Mesothelial cell of epicardium (in vitro differentiated cells): ENCODE data around the gene R3HDM2. TPM values are rescaled to one million over a fixed set of nuclear protein-coding genes. Genes with fewer than 3 reads are reported as not detected.

Experiments used
- DNase-seq, 2 experiments: peaks; one replicate each; pipeline ENCODE4 v3.0.0; 2021; ENCODE audit warnings: low spot score in 2 of 2; ENCODE audit not compliant: unreplicated experiment in 2 of 2
- H3K27ac Mint-ChIP-seq: 2 replicates; pipeline ENCODE4 v1.8.0; 2021; ENCODE audit warnings: mixed read lengths
- H3K27me3 Mint-ChIP-seq: 2 replicates; pipeline ENCODE4 v1.8.0; 2021; ENCODE audit warnings: low read depth, mixed read lengths
- H3K36me3 Mint-ChIP-seq: 2 replicates; pipeline ENCODE4 v1.8.0; 2021; ENCODE audit warnings: mixed read lengths
- H3K4me1 Mint-ChIP-seq: 2 replicates; pipeline ENCODE4 v1.8.0; 2021; ENCODE audit warnings: mixed read lengths
- H3K4me3 Mint-ChIP-seq: 2 replicates; pipeline ENCODE4 v1.8.0; 2021; ENCODE audit warnings: mild to moderate bottlenecking, moderate library complexity, mixed read lengths
- H3K9me3 Mint-ChIP-seq: 2 replicates; pipeline ENCODE4 v1.8.0; 2021; ENCODE audit warnings: mixed read lengths
- total RNA-seq: library from RNA; stranded (reverse); gene quantifications from 3 replicates; pipeline ENCODE4 v1.2.1, GENCODE V29; 2021
- TF ChIP-seq, protein P1 (sequence below): fragments of 200-600 bp; sonication (generic); IDR thresholded peaks from one replicate; pipeline ENCODE4 v1.5.0; 2021; ENCODE audit warnings: antibody characterized with exemption; ENCODE audit not compliant: unreplicated experiment

The R3HDM2 gene
- total RNA-seq, 1 donor from 2014 or later, result 111 TPM

DNA sequence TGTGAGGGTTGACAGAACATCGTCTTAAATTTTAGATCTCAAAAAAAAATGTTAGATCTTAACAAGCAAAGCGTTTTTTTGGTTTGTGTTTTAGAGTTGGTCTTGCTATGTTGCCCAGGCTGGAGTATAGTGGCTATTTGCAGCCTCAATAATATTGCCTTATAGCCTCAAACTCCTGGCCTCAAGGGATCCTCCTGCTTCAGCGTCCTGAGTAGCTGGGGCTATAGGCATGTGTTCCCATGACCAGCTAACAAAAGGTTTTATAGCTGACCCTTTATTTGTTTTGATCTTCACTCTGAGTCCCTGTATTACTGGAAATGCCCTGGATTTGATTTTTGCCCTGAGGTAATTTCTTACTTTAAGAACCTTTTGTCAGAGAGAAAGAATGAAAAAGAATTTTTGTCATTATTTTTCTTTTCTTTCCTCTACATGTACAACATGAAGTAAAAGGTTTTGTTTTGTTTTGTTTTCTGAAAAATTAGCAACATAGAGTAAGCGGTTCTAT, 9.0 kb upstream of the R3HDM2 start:
- H3K4me1 Mint-ChIP-seq, result peaks cover 4% of the 10 kb centered on the region
- peaks cover 3% of the 10 kb centered on the region for H3K9me3 Mint-ChIP-seq
- no peak overlapping the region for H3K27ac Mint-ChIP-seq
- H3K27me3 Mint-ChIP-seq, result no peaks in the 10 kb centered on the region
- TF ChIP-seq, protein P1, sequence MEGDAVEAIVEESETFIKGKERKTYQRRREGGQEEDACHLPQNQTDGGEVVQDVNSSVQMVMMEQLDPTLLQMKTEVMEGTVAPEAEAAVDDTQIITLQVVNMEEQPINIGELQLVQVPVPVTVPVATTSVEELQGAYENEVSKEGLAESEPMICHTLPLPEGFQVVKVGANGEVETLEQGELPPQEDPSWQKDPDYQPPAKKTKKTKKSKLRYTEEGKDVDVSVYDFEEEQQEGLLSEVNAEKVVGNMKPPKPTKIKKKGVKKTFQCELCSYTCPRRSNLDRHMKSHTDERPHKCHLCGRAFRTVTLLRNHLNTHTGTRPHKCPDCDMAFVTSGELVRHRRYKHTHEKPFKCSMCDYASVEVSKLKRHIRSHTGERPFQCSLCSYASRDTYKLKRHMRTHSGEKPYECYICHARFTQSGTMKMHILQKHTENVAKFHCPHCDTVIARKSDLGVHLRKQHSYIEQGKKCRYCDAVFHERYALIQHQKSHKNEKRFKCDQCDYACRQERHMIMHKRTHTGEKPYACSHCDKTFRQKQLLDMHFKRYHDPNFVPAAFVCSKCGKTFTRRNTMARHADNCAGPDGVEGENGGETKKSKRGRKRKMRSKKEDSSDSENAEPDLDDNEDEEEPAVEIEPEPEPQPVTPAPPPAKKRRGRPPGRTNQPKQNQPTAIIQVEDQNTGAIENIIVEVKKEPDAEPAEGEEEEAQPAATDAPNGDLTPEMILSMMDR, result no peak
- no peak for DNase-seq
- H3K4me3 Mint-ChIP-seq, result no peak overlapping the region
- H3K36me3 Mint-ChIP-seq, result no peaks in the 10 kb centered on the region

DNA sequence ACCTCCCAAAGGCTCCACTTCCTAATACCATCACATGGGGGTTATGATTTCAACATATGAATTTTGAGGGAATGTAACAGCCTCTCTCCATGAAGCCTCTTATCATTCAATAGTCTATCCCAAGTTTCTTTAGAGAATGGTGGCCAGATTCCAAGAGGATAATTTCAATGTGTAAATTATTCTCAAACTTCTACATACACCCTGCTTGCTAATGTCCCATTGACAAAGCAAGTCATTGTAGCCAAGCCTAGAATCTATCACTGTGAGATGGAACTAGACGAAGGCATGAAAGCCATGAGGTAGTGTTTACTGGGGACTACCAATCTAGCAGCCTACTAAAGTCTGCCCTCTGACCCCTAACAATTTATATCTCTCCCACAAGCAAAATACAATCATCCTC, 7.6 kb upstream of the R3HDM2 start:
- Mint-ChIP-seq H3K4me3 (no peak overlapping the region), H3K36me3 (no peaks in the 10 kb centered on the region), H3K9me3 (peaks cover 3% of the 10 kb centered on the region), H3K4me1 (peaks cover 4% of the 10 kb centered on the region), H3K27me3 (no peaks in the 10 kb centered on the region), H3K27ac (no peak overlapping the region)
- TF ChIP-seq, protein P1, result no peak
- no peak for DNase-seq

DNA sequence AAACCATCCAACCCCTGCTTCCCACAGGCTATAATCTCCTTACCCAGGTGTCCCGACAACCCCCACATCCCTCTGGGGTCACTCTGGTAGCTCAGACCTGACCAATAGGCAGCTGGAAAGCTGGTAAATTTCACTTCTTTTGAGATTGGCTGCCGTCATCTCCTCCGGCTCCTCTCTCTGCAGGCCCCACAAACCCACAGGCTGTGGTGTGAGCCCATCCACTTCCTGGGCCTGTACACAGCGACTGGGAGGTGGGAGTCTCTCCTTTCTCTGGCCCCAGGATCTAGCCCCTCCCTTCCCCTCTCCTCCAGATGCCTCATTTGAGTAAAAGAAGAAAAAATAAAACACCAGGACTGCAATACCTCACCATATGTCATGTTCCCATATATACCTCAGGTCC, 4.5 kb upstream of the R3HDM2 start:
- no peaks in the 10 kb centered on the region for H3K36me3 Mint-ChIP-seq
- H3K4me1 Mint-ChIP-seq, result peaks cover 16% of the 10 kb centered on the region
- TF ChIP-seq, protein P1, result no peak
- peak overlapping the region; percentile 75 for H3K27ac Mint-ChIP-seq
- no peaks in the 10 kb centered on the region for H3K9me3 Mint-ChIP-seq
- peak overlapping the region; percentile 20 for H3K4me3 Mint-ChIP-seq
- DNase-seq, result no peak
- H3K27me3 Mint-ChIP-seq, result no peaks in the 10 kb centered on the region

DNA sequence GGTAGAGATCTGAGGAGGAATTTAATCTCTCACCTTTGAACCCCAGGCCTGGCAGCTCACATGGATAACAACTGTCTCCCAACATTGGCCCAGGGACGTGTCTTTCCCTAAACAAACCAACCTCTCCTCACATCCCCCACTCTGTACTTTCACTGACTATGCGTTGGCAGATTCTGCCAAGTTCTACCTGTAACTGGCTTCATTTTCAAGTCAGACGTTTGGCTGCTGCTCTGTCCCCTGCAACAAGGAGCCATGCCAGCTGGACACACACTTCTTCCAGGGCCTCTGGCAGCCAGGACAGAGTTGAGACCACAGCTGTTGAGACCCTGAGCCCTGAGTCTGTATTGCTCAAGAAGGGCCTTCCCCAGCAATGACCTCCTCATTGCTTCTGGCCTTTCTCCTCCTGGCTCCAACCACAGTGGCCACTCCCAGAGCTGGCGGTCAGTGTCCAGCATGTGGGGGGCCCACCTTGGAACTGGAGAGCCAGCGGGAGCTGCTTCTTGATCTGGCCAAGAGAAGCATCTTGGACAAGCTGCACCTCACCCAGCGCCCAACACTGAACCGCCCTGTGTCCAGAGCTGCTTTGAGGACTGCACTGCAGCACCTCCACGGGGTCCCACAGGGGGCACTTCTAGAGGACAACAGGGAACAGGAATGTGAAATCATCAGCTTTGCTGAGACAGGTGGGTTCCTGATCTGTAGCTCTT, 3.8 kb upstream of the R3HDM2 start, which contains the start of gene INHBC:
TSS of gene INHBC (plus strand) at position 268 of the 707 bp plus-strand sequence. CDS start at position 371, 103 bp downstream.
- peaks cover 19% of the 10 kb centered on the region for H3K4me1 Mint-ChIP-seq
- no peaks in the 10 kb centered on the region for H3K36me3 Mint-ChIP-seq
- H3K9me3 Mint-ChIP-seq, result no peaks in the 10 kb centered on the region
- DNase-seq, result no peak
- no peaks in the 10 kb centered on the region for H3K27me3 Mint-ChIP-seq
- H3K27ac Mint-ChIP-seq, result peak within 1 kb of the TSS; percentile 75
- TF ChIP-seq, protein P1, result no peak
- H3K4me3 Mint-ChIP-seq, result peak within 1 kb of the TSS; percentile 20

DNA sequence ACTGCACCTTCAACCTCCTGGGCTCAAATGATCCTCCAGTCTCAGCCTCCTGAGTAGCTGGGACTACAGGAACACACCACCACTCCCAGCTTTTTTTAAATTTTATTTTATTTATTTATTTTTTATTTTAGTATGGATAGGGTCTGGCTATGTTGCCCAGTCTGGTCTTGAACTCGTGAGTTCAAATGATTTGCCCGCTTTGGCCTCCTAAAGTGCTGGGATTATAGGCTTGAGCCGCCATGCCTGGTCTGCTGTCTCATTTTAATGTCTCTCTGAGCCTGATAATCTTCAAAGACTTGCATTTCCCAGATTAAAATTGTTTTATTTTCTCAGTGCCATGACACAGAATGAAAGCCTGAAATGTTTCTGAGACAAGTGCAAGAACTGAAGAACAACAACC, 2.5 kb upstream of the R3HDM2 start:
- Mint-ChIP-seq H3K36me3 (no peaks in the 10 kb centered on the region), H3K4me3 (no peak overlapping the region), H3K27ac (no peak overlapping the region), H3K4me1 (peaks cover 25% of the 10 kb centered on the region), H3K9me3 (no peaks in the 10 kb centered on the region), H3K27me3 (no peaks in the 10 kb centered on the region)
- no peak for DNase-seq
- TF ChIP-seq, protein P1, result no peak
